Ammon's horn (tissue), 1 donor: Measurements from ENCODE around the gene SLC25A33.
"Not testable (repeated sequence)": the region's sequence is repeated elsewhere in the genome, so short reads cannot be mapped to it uniquely, and the experiment has no call there.

Source experiments
- DNase-seq: peaks from one replicate; pipeline ENCODE4 v3.0.0-alpha.2; 2016; ENCODE audit warnings: low spot score

The SLC25A33 gene

GRCh38 chr1:9539829-9540550 is 725 bp downstream of the SLC25A33 start:
- DNase-seq, result peak; percentile 42

- DNase-seq, result peak; percentile 57
These were observed 3.2 kb downstream of the SLC25A33 start for GRCh38 chr1:9542430-9542829.

GRCh38 chr1:9544926-9545325 is 5.7 kb downstream of the SLC25A33 start:
- DNase-seq, result no peak

GRCh38 chr1:9549955-9550546 is 10.8 kb downstream of the SLC25A33 start:
- no peak for DNase-seq

- no peak for DNase-seq
These were observed 12.7 kb downstream of the SLC25A33 start for GRCh38 chr1:9551984-9552383.

GRCh38 chr1:9553736-9554144 is 14.5 kb downstream of the SLC25A33 start:
- no peak for DNase-seq

- DNase-seq, result no peak
These were observed 16.7 kb downstream of the SLC25A33 start for GRCh38 chr1:9555942-9556341.

GRCh38 chr1:9557624-9558023 is 18.4 kb downstream of the SLC25A33 start:
- no peak for DNase-seq

- DNase-seq, result peak; percentile 58
These were observed 19.1 kb downstream of the SLC25A33 start for GRCh38 chr1:9558271-9558945.

- no peak for DNase-seq
These were observed 19.8 kb downstream of the SLC25A33 start for GRCh38 chr1:9558946-9559545.

GRCh38 chr1:9559673-9560072 is 20.4 kb downstream of the SLC25A33 start:
- no peak for DNase-seq

GRCh38 chr1:9560090-9560489 is 20.8 kb downstream of the SLC25A33 start:
- DNase-seq, result not testable (repeated sequence)

- peak; percentile 77 for DNase-seq
These were observed 22.2 kb downstream of the SLC25A33 start for GRCh38 chr1:9561429-9561828.

- no peak for DNase-seq
These were observed 30.0 kb downstream of the SLC25A33 start for GRCh38 chr1:9569267-9569666.

GRCh38 chr1:9570886-9571529 is 31.7 kb downstream of the SLC25A33 start:
- DNase-seq, result not testable (repeated sequence)

- DNase-seq, result no peak
These were observed 34.5 kb downstream of the SLC25A33 start for GRCh38 chr1:9573723-9574122.

- no peak for DNase-seq
These were observed 36.2 kb downstream of the SLC25A33 start for GRCh38 chr1:9575486-9575885.

- no peak for DNase-seq
These were observed 37.6 kb downstream of the SLC25A33 start for GRCh38 chr1:9576903-9577302.

GRCh38 chr1:9577423-9577822 is 38.2 kb downstream of the SLC25A33 start:
- DNase-seq, result no peak

- no peak for DNase-seq
These were observed 41.7 kb downstream of the SLC25A33 start for GRCh38 chr1:9580942-9581341.

- no peak for DNase-seq
These were observed 47.0 kb downstream of the SLC25A33 start for GRCh38 chr1:9586147-9586766.
